ENCODE data around the gene HDAC7.

Gene HDAC7

DNA sequence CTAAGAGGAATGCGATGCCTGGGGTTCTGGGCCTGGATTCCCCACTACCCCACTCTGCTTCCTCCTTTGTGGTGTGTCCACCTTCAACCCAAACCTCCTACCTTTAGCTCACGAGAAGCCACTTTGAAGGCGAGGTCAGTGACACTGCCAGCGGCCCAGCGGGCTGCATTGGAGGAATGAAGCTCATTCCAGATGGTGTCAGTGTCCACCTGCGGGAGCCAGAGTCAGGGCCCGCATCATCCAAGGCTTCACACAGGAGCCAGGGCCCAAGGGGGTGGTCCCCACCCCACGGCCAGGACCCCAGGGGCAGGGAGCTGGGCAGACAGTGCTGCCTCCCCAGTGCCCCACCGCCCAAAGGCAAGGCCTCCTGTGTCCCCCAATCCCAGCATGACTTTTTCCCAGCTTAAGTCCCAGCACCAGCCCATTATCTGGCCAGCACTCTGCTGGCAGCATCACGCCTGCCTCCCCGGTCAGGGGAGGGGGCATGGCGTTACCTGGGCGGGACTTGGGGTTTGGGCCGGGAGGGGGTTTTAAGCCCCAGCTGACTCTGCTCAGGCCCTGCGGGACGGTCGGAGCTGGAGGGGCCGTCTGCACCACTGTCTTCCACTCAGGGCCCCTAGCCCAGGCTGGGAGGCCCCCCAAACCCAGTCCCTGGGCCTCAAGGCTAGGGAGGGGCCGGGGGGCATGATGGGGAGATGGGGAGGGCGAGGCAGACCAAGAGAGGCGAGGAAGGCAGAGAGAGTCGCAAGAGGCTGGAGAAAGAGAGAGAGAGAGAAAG lies 29.8 kb downstream of the HDAC7 start:
- no peak overlapping the region for H3K4me3 ChIP-seq (ENCODE audit: low read depth, low read length)
- TF ChIP-seq, protein P1, sequence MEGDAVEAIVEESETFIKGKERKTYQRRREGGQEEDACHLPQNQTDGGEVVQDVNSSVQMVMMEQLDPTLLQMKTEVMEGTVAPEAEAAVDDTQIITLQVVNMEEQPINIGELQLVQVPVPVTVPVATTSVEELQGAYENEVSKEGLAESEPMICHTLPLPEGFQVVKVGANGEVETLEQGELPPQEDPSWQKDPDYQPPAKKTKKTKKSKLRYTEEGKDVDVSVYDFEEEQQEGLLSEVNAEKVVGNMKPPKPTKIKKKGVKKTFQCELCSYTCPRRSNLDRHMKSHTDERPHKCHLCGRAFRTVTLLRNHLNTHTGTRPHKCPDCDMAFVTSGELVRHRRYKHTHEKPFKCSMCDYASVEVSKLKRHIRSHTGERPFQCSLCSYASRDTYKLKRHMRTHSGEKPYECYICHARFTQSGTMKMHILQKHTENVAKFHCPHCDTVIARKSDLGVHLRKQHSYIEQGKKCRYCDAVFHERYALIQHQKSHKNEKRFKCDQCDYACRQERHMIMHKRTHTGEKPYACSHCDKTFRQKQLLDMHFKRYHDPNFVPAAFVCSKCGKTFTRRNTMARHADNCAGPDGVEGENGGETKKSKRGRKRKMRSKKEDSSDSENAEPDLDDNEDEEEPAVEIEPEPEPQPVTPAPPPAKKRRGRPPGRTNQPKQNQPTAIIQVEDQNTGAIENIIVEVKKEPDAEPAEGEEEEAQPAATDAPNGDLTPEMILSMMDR (IDR thresholded peaks at IDR 0.05; ENCODE audit: control insufficient read depth, extremely low read depth, insufficient read depth), result no peak
- no peak for DNase-seq (ENCODE audit: low read depth)

DNA sequence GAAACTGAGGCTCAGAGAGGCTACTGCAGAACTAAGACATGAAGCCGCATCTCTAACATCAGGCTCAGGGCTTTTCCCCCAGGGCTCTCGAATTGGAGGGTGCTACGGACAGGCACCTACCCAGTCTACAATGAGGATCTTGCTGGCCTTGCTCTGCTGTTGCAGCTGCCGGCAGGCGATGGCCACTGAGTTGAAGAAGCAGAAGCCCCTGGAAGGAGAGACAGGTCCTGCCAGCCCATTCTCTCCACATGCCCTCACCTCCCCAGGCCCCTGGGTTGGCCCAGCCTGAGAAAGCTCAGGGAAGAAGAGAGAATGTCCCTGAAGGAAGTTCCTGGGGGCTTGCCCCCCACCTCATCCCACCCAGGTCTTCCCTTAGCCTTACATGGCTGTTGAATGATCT lies 30.6 kb downstream of the HDAC7 start:
- TF ChIP-seq, protein P1 (IDR thresholded peaks at IDR 0.05; ENCODE audit: control insufficient read depth, extremely low read depth, insufficient read depth), result no peak
- no peak for DNase-seq (ENCODE audit: low read depth)
- H3K4me3 ChIP-seq (ENCODE audit: low read depth, low read length), result no peak overlapping the region

DNA sequence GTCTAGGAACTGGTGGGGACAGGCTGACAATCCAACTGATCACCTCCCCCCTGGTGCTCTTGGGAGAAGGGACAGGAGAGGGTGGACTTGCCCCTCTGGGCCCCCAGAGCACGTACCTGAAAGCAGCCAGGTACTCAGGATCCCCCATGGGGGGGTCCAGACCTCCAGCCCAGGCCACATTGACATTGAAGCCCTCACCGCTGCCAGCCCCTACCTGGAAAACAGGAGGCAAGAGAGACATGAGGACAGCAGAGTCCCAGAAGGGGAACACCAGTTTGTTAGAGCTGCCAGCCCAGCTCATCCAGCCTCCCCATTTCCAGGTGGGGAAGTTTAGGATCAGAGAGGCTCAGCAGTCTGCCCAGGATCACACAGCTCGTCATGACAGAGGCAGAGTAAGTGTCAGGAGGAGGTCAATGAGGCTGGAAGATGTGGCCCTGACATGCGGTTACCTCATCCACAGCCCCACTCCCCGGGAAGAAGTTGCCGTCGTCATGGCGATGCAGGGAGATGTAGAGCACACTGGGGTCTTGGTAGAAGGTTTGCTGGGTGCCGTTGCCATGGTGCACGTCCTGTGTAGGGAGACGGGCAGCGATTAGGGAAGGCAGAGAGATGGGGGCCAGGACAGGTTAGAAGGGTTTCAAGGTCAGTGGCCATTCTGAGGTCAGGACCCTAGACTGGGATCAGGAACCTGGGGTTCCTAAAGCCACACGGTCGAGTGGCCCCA lies 31.9 kb downstream of the HDAC7 start:
- no peak for DNase-seq (ENCODE audit: low read depth)
- TF ChIP-seq, protein P1 (IDR thresholded peaks at IDR 0.05; ENCODE audit: control insufficient read depth, extremely low read depth, insufficient read depth), result no peak
- H3K4me3 ChIP-seq (ENCODE audit: low read depth, low read length), result no peak overlapping the region

DNA sequence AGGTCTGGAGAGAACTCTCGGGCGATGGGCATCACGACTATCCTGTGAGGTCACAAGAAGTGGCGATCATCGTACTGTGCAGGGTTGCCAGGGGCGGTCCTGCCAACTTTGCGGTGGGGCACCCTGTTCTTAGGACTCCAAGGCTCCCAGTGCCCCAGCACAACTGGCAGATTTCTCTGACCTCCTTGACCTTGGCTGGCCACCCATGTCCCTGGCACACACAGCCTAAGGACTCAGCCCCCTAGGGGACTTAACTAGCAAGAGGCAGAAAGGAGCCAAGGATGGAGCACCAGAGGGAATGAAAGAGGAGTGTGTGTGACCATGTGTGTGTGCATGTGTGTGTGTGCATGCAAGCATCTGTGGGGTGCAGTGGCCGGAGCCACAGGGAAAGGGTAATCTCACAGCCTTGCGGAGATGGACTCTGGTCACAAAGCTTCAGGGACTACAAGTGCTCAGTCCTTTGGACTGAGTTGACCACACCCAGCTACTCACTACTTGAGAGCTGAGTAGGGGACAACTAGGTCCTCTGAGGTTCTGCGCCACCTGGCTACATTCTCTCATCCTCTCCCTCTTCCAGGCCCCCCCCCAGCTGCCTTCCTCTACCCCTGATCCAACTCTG lies 32.9 kb downstream of the HDAC7 start:
- no peak overlapping the region for H3K4me3 ChIP-seq (ENCODE audit: low read depth, low read length)
- DNase-seq (ENCODE audit: low read depth), result no peak
- TF ChIP-seq, protein P1 (IDR thresholded peaks at IDR 0.05; ENCODE audit: control insufficient read depth, extremely low read depth, insufficient read depth), result no peak

DNA sequence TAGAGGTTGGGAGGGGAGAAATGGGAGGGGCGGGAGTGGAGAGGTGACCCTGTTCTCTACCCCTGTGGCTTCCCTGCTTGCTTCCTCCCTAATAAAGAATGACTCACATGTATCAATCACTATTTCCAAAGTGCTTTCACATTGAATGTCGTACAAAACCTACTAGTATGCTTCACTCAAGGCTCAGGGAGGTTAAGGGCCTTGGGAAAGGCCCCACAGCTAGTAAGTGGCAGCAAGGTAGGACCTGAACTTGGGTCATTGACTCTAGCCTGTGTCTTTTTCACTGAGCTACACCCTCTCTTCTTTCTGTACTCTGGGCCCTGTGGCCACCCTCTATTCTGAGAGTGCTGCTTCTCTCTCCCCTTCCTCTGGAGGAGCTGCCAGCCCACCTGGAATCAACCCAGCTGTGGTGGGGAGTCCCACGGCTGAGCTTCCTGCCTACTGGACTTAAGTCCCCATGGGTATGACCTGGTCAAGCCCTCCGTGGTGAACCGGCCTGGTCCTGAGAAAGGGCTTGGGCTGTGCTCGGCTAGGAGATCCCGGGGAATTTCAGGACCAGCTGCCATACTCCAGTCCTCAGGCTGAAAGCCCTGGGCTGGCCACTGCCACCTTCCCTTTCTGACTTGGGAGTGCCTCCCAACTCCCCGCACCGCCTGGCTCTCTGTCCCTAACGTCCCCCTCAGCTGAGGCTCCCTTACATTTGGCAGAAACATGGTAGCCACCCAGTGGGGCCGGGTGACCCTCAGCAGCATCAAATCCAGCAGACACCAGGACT lies 33.6 kb downstream of the HDAC7 start:
- no peak overlapping the region for H3K4me3 ChIP-seq (ENCODE audit: low read depth, low read length)
- TF ChIP-seq, protein P1 (IDR thresholded peaks at IDR 0.05; ENCODE audit: control insufficient read depth, extremely low read depth, insufficient read depth), result no peak
- no peak for DNase-seq (ENCODE audit: low read depth)

DNA sequence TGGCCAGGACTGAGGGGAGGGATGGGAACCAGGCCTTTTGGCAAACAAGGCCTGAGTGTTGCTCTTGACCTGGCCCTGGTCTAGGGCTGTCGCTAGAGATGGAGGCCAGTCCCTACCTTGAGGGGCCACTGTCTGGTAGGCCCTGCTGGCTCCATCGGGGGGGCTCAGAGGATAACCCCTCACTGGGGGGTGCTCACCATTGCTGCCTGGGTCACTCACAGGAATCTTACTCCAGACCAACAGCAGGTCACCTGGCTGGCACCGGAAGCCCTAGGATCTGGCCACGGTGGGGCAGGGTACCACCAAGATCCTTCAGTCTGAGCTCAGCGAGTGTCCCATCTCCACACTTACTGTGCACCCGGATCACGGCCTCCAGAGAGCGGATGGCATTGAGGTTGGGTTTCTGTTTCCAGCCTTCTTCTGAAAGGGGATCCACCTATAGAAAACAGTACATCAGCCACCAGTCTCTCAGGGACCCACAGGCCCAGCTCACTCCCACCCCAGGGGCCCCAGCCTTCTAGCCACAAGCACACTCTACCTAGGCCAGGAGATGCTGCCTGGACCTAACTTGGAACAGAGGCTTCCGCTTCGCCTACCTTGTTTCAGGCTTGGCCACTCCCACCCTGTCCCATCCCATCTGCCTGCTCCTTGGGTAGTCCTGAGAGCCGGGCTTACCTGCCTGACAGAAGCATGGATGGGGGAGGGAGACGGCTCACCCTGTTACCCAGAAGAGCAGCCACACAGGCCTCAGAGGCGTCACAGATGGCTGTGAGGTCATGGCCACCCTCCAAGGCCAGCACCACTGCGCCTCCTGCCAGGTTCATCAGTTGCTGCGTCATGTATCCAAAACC lies 34.4 kb downstream of the HDAC7 start:
- H3K4me3 ChIP-seq (ENCODE audit: low read depth, low read length), result no peak overlapping the region
- TF ChIP-seq, protein P1 (IDR thresholded peaks at IDR 0.05; ENCODE audit: control insufficient read depth, extremely low read depth, insufficient read depth), result no peak
- DNase-seq (ENCODE audit: low read depth), result no peak
